MM.1S (cell line): ENCODE data around the gene MMP21.
A peak's percentile ranks its signal among the peaks of the same experiment; 100 is the strongest.

Experiments used
- DNase-seq: peaks from one replicate; pipeline ENCODE4 v3.0.0-alpha.2; 2015
- H2AFZ ChIP-seq: fragments of 300-600 bp; sonication (generic); 2 replicates; pipeline ENCODE4 v1.6.0; 2016; ENCODE audit warnings: antibody characterized with exemption, low read length
- H3F3A ChIP-seq: fragments of 300-600 bp; sonication (generic); 2 replicates; pipeline ENCODE4 v1.6.1; 2016; ENCODE audit warnings: mild to moderate bottlenecking, antibody characterized with exemption, low read length, moderate library complexity, mixed read lengths; ENCODE audit not compliant: insufficient read depth
- H3K27ac ChIP-seq: fragments of 300-600 bp; sonication (generic); 2 replicates; pipeline ENCODE4 v1.5.1; 2016; ENCODE audit warnings: mild to moderate bottlenecking, low read length
- H3K27me3 ChIP-seq: fragments of 300-600 bp; sonication (generic); replicated peaks from 2 replicates; pipeline ENCODE4 v1.6.0; 2016; ENCODE audit warnings: low read length; ENCODE audit not compliant: insufficient read depth
- H3K36me3 ChIP-seq: fragments of 300-600 bp; sonication (generic); replicated peaks from 2 replicates; pipeline ENCODE4 v1.6.1; 2016; ENCODE audit warnings: mild to moderate bottlenecking, low read length, mixed read lengths; ENCODE audit not compliant: insufficient read depth
- H3K4me1 ChIP-seq: fragments of 300-600 bp; sonication (generic); 2 replicates; pipeline ENCODE4 v1.6.1; 2016; ENCODE audit warnings: low read length, mixed read lengths
- H3K4me2 ChIP-seq: fragments of 300-600 bp; sonication (generic); 2 replicates; pipeline ENCODE4 v1.6.0; 2016; ENCODE audit warnings: low read depth, low read length
- H3K4me3 ChIP-seq: fragments of 300-600 bp; sonication (generic); 2 replicates; pipeline ENCODE4 v1.5.1; 2016; ENCODE audit warnings: low read length, mixed read lengths
- H3K79me2 ChIP-seq: fragments of 300-600 bp; sonication (generic); 2 replicates; pipeline ENCODE4 v1.6.1; 2016; ENCODE audit warnings: mixed run types, low read length, mixed read lengths
- H3K9ac ChIP-seq: fragments of 300-600 bp; sonication (generic); 2 replicates; pipeline ENCODE4 v1.6.1; 2016; ENCODE audit warnings: low read length, mixed read lengths
- H3K9me2 ChIP-seq: fragments of 300-600 bp; sonication (generic); replicated peaks from 2 replicates; pipeline ENCODE4 v1.6.1; 2016; ENCODE audit warnings: mild to moderate bottlenecking, low read length, mixed read lengths; ENCODE audit not compliant: insufficient read depth
- H3K9me3 ChIP-seq: fragments of 300-600 bp; sonication (generic); replicated peaks from 2 replicates; pipeline ENCODE4 v1.6.1; 2016; ENCODE audit warnings: mild to moderate bottlenecking, low read length, mixed read lengths; ENCODE audit not compliant: insufficient read depth
- H4K20me1 ChIP-seq: fragments of 300-600 bp; sonication (generic); 2 replicates; pipeline ENCODE4 v1.6.1; 2016; ENCODE audit warnings: mild to moderate bottlenecking, low read length, moderate library complexity, mixed read lengths; ENCODE audit not compliant: insufficient read depth
- CTCF ChIP-seq: fragments of 300-600 bp; sonication (generic); IDR thresholded peaks from 2 replicates; pipeline ENCODE4 v1.5.1; 2016; ENCODE audit warnings: antibody characterized with exemption, low read length, mixed read lengths
- EZH2 ChIP-seq: fragments of 300-600 bp; sonication (generic); optimal IDR thresholded peaks from 2 replicates; pipeline ENCODE3; 2017; ENCODE audit warnings: low read depth, mild to moderate bottlenecking, antibody characterized with exemption, low read length, mixed read lengths
- EZH2phosphoT487 ChIP-seq: fragments of 300-600 bp; sonication (generic); IDR thresholded peaks from 2 replicates; pipeline ENCODE4 v1.6.1; 2018; ENCODE audit warnings: antibody characterized with exemption, low read length

The MMP21 gene

GRCh38 chr10:125744909-125745308, 30.7 kb downstream of the MMP21 start:
- Histone ChIP-seq H3K9me3 (no peaks in the 10 kb centered on the region), H3K36me3 (peaks cover 36% of the 10 kb centered on the region), H3F3A (0 out of 2 replicates have a peak, but pooled peaks cover 7% of the 10 kb centered on the region), H3K4me2 (no peak overlapping the region), H3K27ac (no peak overlapping the region), H3K4me1 (peaks cover 15% of the 10 kb centered on the region), H3K9me2 (no peaks in the 10 kb centered on the region), H4K20me1 (no peaks in the 10 kb centered on the region), H3K4me3 (no peak overlapping the region), H3K9ac (no peak overlapping the region), H2AFZ (no peak overlapping the region), H3K79me2 (no peaks in the 10 kb centered on the region), H3K27me3 (no peaks in the 10 kb centered on the region)
- TF ChIP-seq EZH2phosphoT487 (no peak), EZH2 (no peak), CTCF (no peak)
- DNase-seq = no peak

DNA sequence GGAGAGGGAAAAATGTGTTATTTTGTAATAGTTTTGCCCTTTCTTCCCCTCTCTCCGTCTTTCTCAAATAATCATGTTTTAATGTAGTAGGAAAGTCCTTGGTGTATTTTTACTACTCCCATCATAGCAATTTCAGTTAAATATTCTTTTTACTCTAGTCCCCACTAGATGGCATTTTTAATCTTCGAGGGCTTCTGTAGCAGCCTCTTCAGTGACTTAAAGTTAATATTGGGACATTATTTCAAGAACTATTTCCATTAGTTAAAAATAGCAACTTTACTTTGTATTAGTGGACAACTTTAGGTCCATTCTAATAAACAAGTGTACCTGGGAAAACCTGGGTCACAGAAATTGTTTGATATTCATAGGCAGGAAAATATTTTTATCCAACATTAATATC, 33.2 kb downstream of the MMP21 start:
- H3K4me2 ChIP-seq = no peak overlapping the region
- 0 out of 2 replicates have a peak, but pooled peaks cover 7% of the 10 kb centered on the region for H3F3A ChIP-seq
- TF ChIP-seq CTCF = peak; percentile 12
- TF ChIP-seq EZH2phosphoT487 = no peak
- no peak for TF ChIP-seq EZH2
- DNase-seq = no peak
- H3K79me2 ChIP-seq = no peaks in the 10 kb centered on the region
- H3K9me2 ChIP-seq = no peaks in the 10 kb centered on the region
- H4K20me1 ChIP-seq = no peaks in the 10 kb centered on the region
- H3K27ac ChIP-seq = no peak overlapping the region
- no peak overlapping the region for H2AFZ ChIP-seq
- no peaks in the 10 kb centered on the region for H3K9me3 ChIP-seq
- peaks cover 15% of the 10 kb centered on the region for H3K4me1 ChIP-seq
- no peak overlapping the region for H3K4me3 ChIP-seq
- no peaks in the 10 kb centered on the region for H3K27me3 ChIP-seq
- peaks cover 39% of the 10 kb centered on the region for H3K36me3 ChIP-seq
- no peak overlapping the region for H3K9ac ChIP-seq

GRCh38 chr10:125739994-125740679, 35.5 kb downstream of the MMP21 start:
- Histone ChIP-seq H3K9me2 (no peaks in the 10 kb centered on the region), H3K9ac (no peak overlapping the region), H3K79me2 (peaks cover 14% of the 10 kb centered on the region; the same call in 1 of the 2 replicates), H3K4me2 (no peak overlapping the region), H3K36me3 (peaks cover 27% of the 10 kb centered on the region), H3K4me1 (peaks cover 4% of the 10 kb centered on the region; the same call in 1 of the 2 replicates), H3K4me3 (no peak overlapping the region), H2AFZ (no peak overlapping the region), H3F3A (no peaks in the 10 kb centered on the region), H4K20me1 (no peaks in the 10 kb centered on the region), H3K27me3 (no peaks in the 10 kb centered on the region), H3K27ac (no peak overlapping the region), H3K9me3 (no peaks in the 10 kb centered on the region)
- no peak for TF ChIP-seq EZH2phosphoT487
- no peak for TF ChIP-seq CTCF
- TF ChIP-seq EZH2 = no peak
- no peak for DNase-seq
